Bronchial epithelial cell (primary cell): ENCODE data around the gene ATP2C1. TPM values are rescaled to one million over a fixed set of nuclear protein-coding genes. Genes with fewer than 3 reads are reported as not detected.

Source experiments
- DNase-seq: peaks from one replicate; pipeline ENCODE4 v3.0.0-alpha.2; 2010; ENCODE audit warnings: low read depth
- FAIRE-seq: peaks from 2 replicates; lab custom pipeline; 2011; peaks lifted over from hg19 to GRCh38; lab: Jason Lieb, UNC
- H3K27me3 ChIP-seq: 2 replicates; pipeline ENCODE4 v1.5.1; 2011; ENCODE audit warnings: low read length; ENCODE audit not compliant: control insufficient read depth, insufficient read depth
- H3K36me3 ChIP-seq: 2 replicates; pipeline ENCODE4 v1.5.1; 2011; ENCODE audit warnings: low read length; ENCODE audit not compliant: control insufficient read depth, insufficient read depth
- H3K4me3 ChIP-seq: 2 replicates; pipeline ENCODE4 v1.5.1; 2011; ENCODE audit warnings: mild to moderate bottlenecking, low read depth, low read length, control low read depth
- CTCF ChIP-seq: IDR thresholded peaks from 2 replicates; pipeline ENCODE4 v1.5.1; 2011; ENCODE audit warnings: mild to moderate bottlenecking, moderate library complexity, low read length, control low read depth, inconsistent platforms; ENCODE audit not compliant: insufficient read depth, severe bottlenecking
- total RNA-seq: library from RNA; depleted of rRNA; stranded (reverse); fragments of >200 nt; gene quantifications from 2 replicates; pipeline ENCODE4 v1.2.1, GENCODE V29; 2014

ATP2C1 gene
- total RNA-seq, 1 donor from 2014 or later: 96.9 TPM

GRCh38 chr3:131007782-131008181 lies 113.9 kb downstream of the ATP2C1 start:
- Histone ChIP-seq H3K4me3 (no peak overlapping the region), H3K36me3 (peaks cover 5% of the 10 kb centered on the region), H3K27me3 (no peaks in the 10 kb centered on the region)
- no peak for DNase-seq
- no peak for FAIRE-seq
- no peak for TF ChIP-seq CTCF

GRCh38 chr3:131008326-131008725 lies 114.4 kb downstream of the ATP2C1 start:
- no peak for FAIRE-seq
- no peak for TF ChIP-seq CTCF
- Histone ChIP-seq H3K27me3 (no peaks in the 10 kb centered on the region), H3K4me3 (no peak overlapping the region), H3K36me3 (peaks cover 5% of the 10 kb centered on the region)
- DNase-seq: no peak

GRCh38 chr3:131009698-131010097 lies 115.8 kb downstream of the ATP2C1 start:
- FAIRE-seq (no peak), DNase-seq (no peak)
- no peak overlapping the region for H3K4me3 ChIP-seq
- H3K27me3 ChIP-seq: no peaks in the 10 kb centered on the region
- TF ChIP-seq CTCF: no peak
- peaks cover 5% of the 10 kb centered on the region for H3K36me3 ChIP-seq

- DNase-seq: no peak
- TF ChIP-seq CTCF: no peak
- FAIRE-seq: no peak
- no peaks in the 10 kb centered on the region for H3K36me3 ChIP-seq
- H3K27me3 ChIP-seq: no peaks in the 10 kb centered on the region
- no peak overlapping the region for H3K4me3 ChIP-seq
Measured at GRCh38 chr3:131018970-131019369, 125.1 kb downstream of the ATP2C1 start.

- TF ChIP-seq CTCF: no peak
- DNase-seq (no peak), FAIRE-seq (no peak)
- no peaks in the 10 kb centered on the region for H3K27me3 ChIP-seq
- no peak overlapping the region for H3K4me3 ChIP-seq
- H3K36me3 ChIP-seq: no peaks in the 10 kb centered on the region
Measured at GRCh38 chr3:131020122-131020693, 126.3 kb downstream of the ATP2C1 start.

- TF ChIP-seq CTCF: no peak
- FAIRE-seq (no peak), DNase-seq (no peak)
- Histone ChIP-seq H3K27me3 (no peaks in the 10 kb centered on the region), H3K36me3 (no peaks in the 10 kb centered on the region), H3K4me3 (peak overlapping the region; percentile 69)
Measured at GRCh38 chr3:131025539-131025938, 131.7 kb downstream of the ATP2C1 start.
